GM23338 (cell line): ENCODE data around the gene NPC1L1. TPM values are rescaled to one million over a fixed set of nuclear protein-coding genes. Genes with fewer than 3 reads are reported as not detected.

Experiments
- ATAC-seq: fragments of 200-7000 bp; cut with Tn5 transposase; 3 replicates; pipeline ENCODE4 v1.9.1; 2020
- DNase-seq: peaks from one replicate; pipeline ENCODE4 v3.0.0-alpha.2; 2015; ENCODE audit warnings: low spot score
- H2AFZ ChIP-seq: fragments of 200-600 bp; sonication (generic); 2 replicates; pipeline ENCODE4 v1.8.0; 2016; ENCODE audit warnings: antibody characterized with exemption, mild to moderate bottlenecking, moderate library complexity
- H3F3A ChIP-seq: fragments of 200-600 bp; sonication (generic); replicated peaks from 2 replicates; pipeline ENCODE4 v1.8.0; 2017; ENCODE audit warnings: antibody characterized with exemption, mixed run types, low read depth
- H3K27ac ChIP-seq: fragments of 200-600 bp; sonication (generic); 2 replicates; pipeline ENCODE4 v1.6.1; 2016; ENCODE audit warnings: low read depth
- H3K27me3 ChIP-seq: fragments of 200-600 bp; sonication (generic); 2 replicates; pipeline ENCODE4 v1.8.0; 2016; ENCODE audit warnings: mild to moderate bottlenecking, mixed run types, moderate library complexity; ENCODE audit not compliant: insufficient read depth
- H3K36me3 ChIP-seq: fragments of 200-600 bp; sonication (generic); 2 replicates; pipeline ENCODE4 v1.8.0; 2016; ENCODE audit warnings: mild to moderate bottlenecking; ENCODE audit not compliant: insufficient read depth
- H3K4me1 ChIP-seq: fragments of 200-600 bp; sonication (generic); 2 replicates; pipeline ENCODE4 v1.8.0; 2016; ENCODE audit warnings: mild to moderate bottlenecking, moderate library complexity; ENCODE audit not compliant: insufficient read depth
- H3K4me2 ChIP-seq: fragments of 200-600 bp; sonication (generic); 2 replicates; pipeline ENCODE4 v1.7.1; 2017; ENCODE audit warnings: mixed run types
- H3K4me3 ChIP-seq: fragments of 200-600 bp; sonication (generic); 2 replicates; pipeline ENCODE4 v1.6.1; 2016; ENCODE audit warnings: mixed run types
- H3K79me2 ChIP-seq: fragments of 200-600 bp; sonication (generic); replicated peaks from 2 replicates; pipeline ENCODE4 v1.8.0; 2017; ENCODE audit warnings: mild to moderate bottlenecking; ENCODE audit not compliant: insufficient read depth
- H3K9me2 ChIP-seq: fragments of 200-600 bp; sonication (generic); 2 replicates; pipeline ENCODE4 v1.8.0; 2017; ENCODE audit not compliant: insufficient read depth
- H4K20me1 ChIP-seq: fragments of 200-600 bp; sonication (generic); replicated peaks from 2 replicates; pipeline ENCODE4 v1.8.0; 2017; ENCODE audit warnings: mild to moderate bottlenecking; ENCODE audit not compliant: insufficient read depth
- H3K27ac Mint-ChIP-seq: 2 replicates; pipeline ENCODE4 v1.8.0; 2020; ENCODE audit warnings: inconsistent platforms, mild to moderate bottlenecking, moderate library complexity, mixed read lengths
- H3K27me3 Mint-ChIP-seq: 3 replicates; pipeline ENCODE4 v1.8.0; 2022; ENCODE audit warnings: low read depth, mild to moderate bottlenecking, moderate library complexity, mixed read lengths, inconsistent platforms; ENCODE audit not compliant: insufficient read depth, poor library complexity
- H3K36me3 Mint-ChIP-seq: 3 replicates; pipeline ENCODE4 v1.8.0; 2021; ENCODE audit warnings: low read depth, mild to moderate bottlenecking, inconsistent platforms, moderate library complexity, mixed read lengths
- H3K4me1 Mint-ChIP-seq: 3 replicates; pipeline ENCODE4 v1.8.0; 2020; ENCODE audit warnings: mild to moderate bottlenecking, inconsistent platforms, mixed read lengths
- H3K4me3 Mint-ChIP-seq: 3 replicates; pipeline ENCODE4 v1.8.0; 2021; ENCODE audit warnings: moderate library complexity, mild to moderate bottlenecking, inconsistent platforms, mixed read lengths
- H3K9me3 Mint-ChIP-seq: 3 replicates; pipeline ENCODE4 v1.8.0; 2020; ENCODE audit warnings: moderate library complexity, mild to moderate bottlenecking, inconsistent platforms, mixed read lengths
- CTCF ChIP-seq, 2 experiments: fragments of 200-600 bp in 1 of 2; sonication (generic) in 1 of 2; conservative IDR thresholded peaks; 2 replicates each; pipeline versions ENCODE4 v1.5.1 to v1.6.1; 2016 to 2017; ENCODE audit warnings: antibody characterized with exemption in 2 of 2, low read depth in 2 of 2, mild to moderate bottlenecking in 2 of 2, moderate library complexity in 1 of 2
- ETS1 ChIP-seq: IDR thresholded peaks from 2 replicates; pipeline ENCODE4 v1.6.1; 2016; ENCODE audit warnings: antibody characterized with exemption
- EZH2 ChIP-seq: fragments of 200-600 bp; sonication (generic); IDR thresholded peaks from one replicate; pipeline ENCODE4 v1.8.0; 2017; ENCODE audit warnings: antibody characterized with exemption, mild to moderate bottlenecking, low read depth; ENCODE audit not compliant: unreplicated experiment
- REST ChIP-seq: IDR thresholded peaks from one replicate; pipeline ENCODE4 v1.6.1; 2018; ENCODE audit warnings: antibody characterized with exemption; ENCODE audit not compliant: unreplicated experiment
- ZNF462 ChIP-seq: fragments of 250-450 bp; sonication (Bioruptor Pico); IDR thresholded peaks from 2 replicates; pipeline ENCODE4 v1.5.0; 2020; ENCODE audit warnings: mild to moderate bottlenecking, moderate library complexity
- polyA plus RNA-seq: library from polyadenylated mRNA; unstranded; fragments of >200 nt; fragmentation: Nextera tagmentation; extraction: Ambion mirVana; gene quantifications from 2 replicates; pipeline ENCODE4 v1.2.1, GENCODE V29; 2016
- total RNA-seq: library from RNA; depleted of rRNA; stranded (reverse); fragments of >200 nt; shearing (Covaris generic); gene quantifications from 2 replicates; pipeline ENCODE4 v1.2.3, GENCODE V29; 2014

NPC1L1 gene
- total and polyA plus RNA-seq, 2 experiments from 2014 or later = 0.03 TPM; not detected in 1

- TF ChIP-seq ZNF462 (CRISPR knock-in tag) (no peak), EZH2 (no peak)
Measured at GRCh38 chr7:44540592-44541027, 520 bp downstream of the NPC1L1 start (continued).

GRCh38 chr7:44539669-44540506, 1.2 kb downstream of the NPC1L1 start:
- Histone ChIP-seq H3K79me2 (no peaks in the 10 kb centered on the region), H2AFZ (no peak overlapping the region), H3F3A (no peaks in the 10 kb centered on the region), H3K4me3 (no peak overlapping the region), H3K36me3 (no peaks in the 10 kb centered on the region), H3K27me3 (no peaks in the 10 kb centered on the region), H3K9me2 (no peaks in the 10 kb centered on the region), H3K4me1 (no peaks in the 10 kb centered on the region), H3K4me2 (no peak overlapping the region), H4K20me1 (no peaks in the 10 kb centered on the region), H3K27ac (no peak overlapping the region)
- Mint-ChIP-seq H3K9me3 (no peaks in the 10 kb centered on the region), H3K4me3 (no peak overlapping the region), H3K27me3 (peaks cover 10% of the 10 kb centered on the region), H3K27ac (no peak overlapping the region), H3K4me1 (no peaks in the 10 kb centered on the region; the same call in 1 of the 3 replicates), H3K36me3 (no peaks in the 10 kb centered on the region)
- DNase-seq (no peak), ATAC-seq (no peak)
- TF ChIP-seq ETS1 (no peak), REST (no peak), CTCF (conservative IDR thresholded peaks at IDR 0.05; ENCODE audit: low read depth in 2 of 2) (no peak)
